Mesendoderm (in vitro differentiated cells): ENCODE data around the gene ZKSCAN4.

Experiments
- DNase-seq: peaks from one replicate; pipeline ENCODE4 v3.0.0; 2013
- H2AK5ac ChIP-seq: 2 replicates; pipeline ENCODE4 v1.6.1; 2013; ENCODE audit warnings: low read length, inconsistent platforms
- H2BK120ac ChIP-seq: 2 replicates; pipeline ENCODE4 v1.6.1; 2013; ENCODE audit warnings: low read depth, mild to moderate bottlenecking, low read length, moderate library complexity, mixed read lengths
- H2BK15ac ChIP-seq: replicated peaks from 2 replicates; pipeline ENCODE4 v1.6.1; 2013; ENCODE audit warnings: low read depth, mild to moderate bottlenecking, moderate library complexity
- H2BK5ac ChIP-seq: 2 replicates; pipeline ENCODE4 v1.6.1; 2013; ENCODE audit warnings: low read length, inconsistent platforms
- H3K18ac ChIP-seq: 2 replicates; pipeline ENCODE4 v1.6.1; 2013; ENCODE audit warnings: mild to moderate bottlenecking, low read length, mixed read lengths
- H3K23ac ChIP-seq: one replicate; pipeline ENCODE4 v1.6.1; 2013; ENCODE audit warnings: low read length
- H3K27ac ChIP-seq: 2 replicates; pipeline ENCODE4 v1.5.1; 2013; ENCODE audit warnings: low read depth, mild to moderate bottlenecking, inconsistent platforms, low read length, moderate library complexity
- H3K27me3 ChIP-seq: 2 replicates; pipeline ENCODE4 v1.6.1; 2013; ENCODE audit warnings: low read length, control low read depth, mild to moderate bottlenecking, inconsistent platforms; ENCODE audit not compliant: insufficient read depth, poor library complexity
- H3K36me3 ChIP-seq: 2 replicates; pipeline ENCODE4 v1.6.1; 2013; ENCODE audit warnings: low read length, inconsistent platforms; ENCODE audit not compliant: control insufficient read depth, insufficient read depth
- H3K4ac ChIP-seq: one replicate; pipeline ENCODE4 v1.6.1; 2013; ENCODE audit warnings: low read depth, mild to moderate bottlenecking, low read length, moderate library complexity
- H3K4me1 ChIP-seq: 2 replicates; pipeline ENCODE4 v1.6.1; 2013; ENCODE audit warnings: low read depth, low read length, inconsistent platforms; ENCODE audit not compliant: control insufficient read depth
- H3K4me2 ChIP-seq: 2 replicates; pipeline ENCODE4 v1.6.1; 2013; ENCODE audit warnings: low read length
- H3K4me3 ChIP-seq: 2 replicates; pipeline ENCODE4 v1.5.1; 2013; ENCODE audit warnings: mild to moderate bottlenecking, low read length
- H3K56ac ChIP-seq: one replicate; pipeline ENCODE4 v1.6.1; 2013; ENCODE audit warnings: low read length
- H3K79me1 ChIP-seq: 2 replicates; pipeline ENCODE4 v1.6.1; 2013; ENCODE audit warnings: low read length, inconsistent platforms
- H3K79me2 ChIP-seq: 2 replicates; pipeline ENCODE4 v1.6.1; 2013; ENCODE audit warnings: mild to moderate bottlenecking, low read length; ENCODE audit not compliant: control insufficient read depth, insufficient read depth
- H3K9ac ChIP-seq: 2 replicates; pipeline ENCODE4 v1.6.1; 2013; ENCODE audit warnings: low read length, inconsistent platforms
- H4K5ac ChIP-seq: one replicate; pipeline ENCODE4 v1.6.1; 2013; ENCODE audit warnings: low read length
- H4K8ac ChIP-seq: one replicate; pipeline ENCODE4 v1.6.1; 2013; ENCODE audit warnings: low read depth, mild to moderate bottlenecking, control low read depth, low read length, moderate library complexity
- WGBS: extraction: QIAGEN DNeasy Blood & Tissue Kit; methylation state at CpG from one replicate; pipeline ENCODE4 v1.1.7; 2013; ENCODE audit warnings: low lambda C conversion rate, missing lambda C conversion rate; ENCODE audit not compliant: insufficient coverage; ENCODE audit errors: extremely low coverage; 5-methylcytosine and 5-hydroxymethylcytosine counted together

The ZKSCAN4 gene

DNA sequence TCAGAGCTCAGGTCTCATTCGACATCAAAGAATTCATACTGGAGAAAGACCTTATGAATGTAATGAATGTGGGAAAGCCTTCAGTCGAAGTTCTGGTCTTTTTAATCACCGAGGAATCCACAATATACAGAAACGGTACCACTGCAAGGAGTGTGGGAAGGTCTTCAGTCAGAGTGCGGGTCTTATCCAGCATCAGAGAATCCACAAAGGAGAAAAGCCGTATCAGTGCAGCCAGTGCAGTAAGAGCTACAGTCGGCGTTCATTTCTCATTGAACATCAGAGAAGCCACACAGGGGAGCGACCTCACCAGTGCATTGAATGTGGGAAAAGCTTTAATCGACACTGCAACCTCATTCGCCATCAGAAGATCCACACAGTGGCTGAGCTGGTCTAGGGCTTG lies 19.3 kb downstream of the ZKSCAN4 start:
- no peaks in the 10 kb centered on the region for H3K27me3 ChIP-seq
- no peak overlapping the region for H3K27ac ChIP-seq
- no peak overlapping the region for H2BK15ac ChIP-seq
- H4K8ac ChIP-seq = no peak overlapping the region
- no peak overlapping the region for H3K4me2 ChIP-seq
- H3K18ac ChIP-seq = no peak overlapping the region
- no peak overlapping the region for H2AK5ac ChIP-seq
- no peak overlapping the region for H3K4me3 ChIP-seq
- H2BK5ac ChIP-seq = no peak overlapping the region
- no peak overlapping the region for H3K56ac ChIP-seq
- H3K79me2 ChIP-seq = no peaks in the 10 kb centered on the region
- H4K5ac ChIP-seq = no peak overlapping the region
- no peak overlapping the region for H3K4ac ChIP-seq
- peaks cover 19% of the 10 kb centered on the region for H3K36me3 ChIP-seq
- DNase-seq = no peak
- no peaks in the 10 kb centered on the region for H3K4me1 ChIP-seq
- no peak overlapping the region for H3K9ac ChIP-seq
- no peak overlapping the region for H2BK120ac ChIP-seq
- H3K23ac ChIP-seq = no peak overlapping the region
- H3K79me1 ChIP-seq = no peaks in the 10 kb centered on the region
- WGBS = no CpG with 5 or more reads among the region's 11 CpGs

DNA sequence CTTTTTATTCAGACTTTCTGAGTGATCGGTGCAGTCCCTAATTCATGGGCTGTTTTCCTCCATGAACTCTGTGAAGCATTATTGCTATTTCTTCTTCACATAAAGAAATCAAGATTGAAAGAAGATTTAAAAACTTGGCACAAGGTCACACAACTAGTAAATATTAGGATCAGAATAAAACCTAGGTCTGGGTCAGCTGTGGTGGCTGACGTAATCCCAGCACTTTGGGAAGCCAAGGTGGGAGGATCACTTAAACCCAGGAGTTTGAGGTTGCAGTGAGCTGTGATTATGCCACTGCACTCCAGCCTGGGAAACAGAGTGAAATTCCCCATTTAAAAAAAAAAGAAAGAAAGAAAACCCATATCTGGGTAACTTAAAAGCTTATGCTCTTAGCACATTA lies 25.6 kb downstream of the ZKSCAN4 start:
- no peak overlapping the region for H3K4me2 ChIP-seq
- H3K4me3 ChIP-seq = no peak overlapping the region
- no peak overlapping the region for H4K8ac ChIP-seq
- H3K4me1 ChIP-seq = no peaks in the 10 kb centered on the region
- no peak overlapping the region for H4K5ac ChIP-seq
- H3K79me2 ChIP-seq = peaks cover 7% of the 10 kb centered on the region
- no peak overlapping the region for H3K18ac ChIP-seq
- no peak overlapping the region for H3K56ac ChIP-seq
- WGBS = no CpG with 5 or more reads among the region's 2 CpGs
- no peak overlapping the region for H3K23ac ChIP-seq
- H3K27me3 ChIP-seq = peaks cover 7% of the 10 kb centered on the region
- H2BK120ac ChIP-seq = no peak overlapping the region
- H2BK15ac ChIP-seq = no peak overlapping the region
- no peak for DNase-seq
- H3K36me3 ChIP-seq = peaks cover 13% of the 10 kb centered on the region
- H2AK5ac ChIP-seq = no peak overlapping the region
- H2BK5ac ChIP-seq = no peak overlapping the region
- no peak overlapping the region for H3K27ac ChIP-seq
- H3K9ac ChIP-seq = peak overlapping the region; percentile 24
- peaks cover 9% of the 10 kb centered on the region for H3K79me1 ChIP-seq
- H3K4ac ChIP-seq = no peak overlapping the region

DNA sequence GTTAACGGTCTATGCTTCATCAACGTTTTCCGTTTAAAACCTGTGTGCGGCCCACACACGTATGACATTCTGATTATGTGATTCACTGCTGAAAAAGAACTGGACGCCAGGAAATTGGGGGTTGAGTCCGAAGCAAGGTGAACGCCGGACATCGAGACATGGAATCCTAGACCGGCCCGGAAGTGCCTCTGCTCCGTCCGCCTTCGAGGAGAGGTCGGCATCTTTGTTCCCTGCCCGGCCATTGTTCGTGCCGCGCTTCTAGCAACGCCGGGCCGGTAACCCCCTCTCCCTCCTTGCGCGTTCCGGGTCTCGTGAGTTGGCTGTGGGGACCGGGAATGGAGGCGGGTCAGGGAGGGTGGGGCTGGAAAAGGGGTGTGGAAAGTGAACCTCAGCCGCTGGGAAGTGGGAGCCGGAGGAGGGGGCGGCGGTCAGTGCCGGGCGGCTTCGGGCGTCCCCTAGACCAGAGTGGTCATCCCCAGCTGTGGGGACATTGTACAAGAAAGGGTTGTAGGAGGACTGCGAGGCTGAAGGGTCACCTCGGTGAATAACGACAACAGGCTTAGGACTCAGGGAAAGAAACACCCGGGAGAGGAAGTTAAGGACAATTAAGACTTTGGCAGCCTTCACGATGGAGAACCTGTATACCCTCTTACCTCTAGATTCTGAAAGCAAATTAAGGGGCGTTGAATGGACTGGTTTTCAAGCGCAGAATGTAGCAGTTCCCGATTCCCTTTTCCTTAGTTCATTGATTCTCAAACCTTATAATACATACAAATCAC lies 26.8 kb downstream of the ZKSCAN4 start, which contains the start of gene ZSCAN9:
Gene ZSCAN9 (plus strand): TSS at position 220 of the 779 bp plus-strand sequence. CDS start 1,810 bp downstream, outside the sequence.
- peak within 1 kb of the TSS; percentile 94 for H3K4me3 ChIP-seq
- no peak within 1 kb of the TSS for H2BK120ac ChIP-seq
- H3K4ac ChIP-seq = peak within 1 kb of the TSS; percentile 89
- no peak within 1 kb of the TSS for H2BK15ac ChIP-seq
- peak within 1 kb of the TSS; percentile 86 for H4K8ac ChIP-seq
- no peak within 1 kb of the TSS for H2AK5ac ChIP-seq
- H3K56ac ChIP-seq = peak within 1 kb of the TSS; percentile 98
- no CpG with 5 or more reads among the region's 45 CpGs for WGBS
- H3K4me1 ChIP-seq = no peaks in the 10 kb centered on the region
- peak within 1 kb of the TSS; percentile 86 for H3K18ac ChIP-seq
- peak within 1 kb of the TSS; percentile 82 for H3K4me2 ChIP-seq
- peak within 1 kb of the TSS; percentile 92 for H3K9ac ChIP-seq
- peak within 1 kb of the TSS; percentile 56 for H4K5ac ChIP-seq
- H3K36me3 ChIP-seq = peaks cover 9% of the 10 kb centered on the region
- H3K79me1 ChIP-seq = peaks cover 9% of the 10 kb centered on the region
- peaks cover 7% of the 10 kb centered on the region for H3K27me3 ChIP-seq
- H3K27ac ChIP-seq = peak within 1 kb of the TSS; percentile 56
- peak; percentile 92 for DNase-seq
- H3K23ac ChIP-seq = no peak within 1 kb of the TSS
- peaks cover 7% of the 10 kb centered on the region for H3K79me2 ChIP-seq
- H2BK5ac ChIP-seq = peak within 1 kb of the TSS; percentile 23

DNA sequence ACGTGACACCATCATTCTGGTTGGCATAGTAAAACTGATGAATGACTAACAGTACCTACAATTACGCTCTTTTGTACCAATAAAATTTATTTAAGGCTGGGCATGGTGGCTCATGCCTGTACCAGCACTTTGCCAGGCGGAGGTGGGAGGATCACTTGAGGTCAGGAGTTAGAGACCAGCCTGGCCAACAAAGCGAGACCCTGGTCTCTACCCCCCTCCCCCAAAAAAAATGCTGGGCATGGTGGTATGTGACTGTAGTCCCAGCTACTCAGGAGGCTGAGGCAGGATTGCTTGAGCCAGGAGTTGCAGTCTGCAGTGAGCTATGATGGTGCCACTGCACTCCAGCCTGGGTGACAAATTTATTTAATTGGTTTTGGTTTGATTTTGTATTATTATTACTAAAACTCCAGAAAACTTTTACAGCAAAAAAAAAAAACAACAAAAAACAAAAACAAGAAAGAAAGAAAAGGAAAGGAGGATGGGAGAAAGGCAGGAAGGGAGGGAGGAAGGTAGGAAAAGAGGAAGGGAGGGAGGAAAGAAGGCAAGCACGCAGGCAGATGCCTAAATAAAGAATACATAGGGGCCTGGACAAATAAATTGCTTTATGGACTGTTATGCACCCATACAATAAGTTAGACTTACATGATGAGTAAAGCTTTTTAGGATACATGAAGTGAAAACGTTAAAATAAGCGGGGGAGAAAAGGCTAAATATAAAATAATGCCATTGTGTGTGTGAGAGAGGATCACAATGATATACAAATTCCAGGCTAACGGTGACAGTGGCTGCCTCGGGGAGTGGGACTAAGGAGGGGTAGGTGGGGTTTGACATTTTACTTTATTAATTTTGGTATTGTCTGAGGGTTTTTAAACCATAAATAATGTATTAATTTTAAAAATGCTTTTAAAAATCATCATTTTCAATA lies 27.7 kb downstream of the ZKSCAN4 start:
- H3K4me3 ChIP-seq = no peak overlapping the region
- H4K5ac ChIP-seq = no peak overlapping the region
- H3K4me2 ChIP-seq = peak overlapping the region; percentile 56
- no peak overlapping the region for H2BK5ac ChIP-seq
- H3K18ac ChIP-seq = no peak overlapping the region
- no CpG with 5 or more reads among the region's 9 CpGs for WGBS
- no peak overlapping the region for H2BK120ac ChIP-seq
- H3K9ac ChIP-seq = peak overlapping the region; percentile 92
- no peaks in the 10 kb centered on the region for H3K4me1 ChIP-seq
- no peak overlapping the region for H3K4ac ChIP-seq
- H3K56ac ChIP-seq = peak overlapping the region; percentile 98
- H2BK15ac ChIP-seq = no peak overlapping the region
- H3K79me1 ChIP-seq = peaks cover 9% of the 10 kb centered on the region
- no peak overlapping the region for H2AK5ac ChIP-seq
- H3K27ac ChIP-seq = no peak overlapping the region
- H4K8ac ChIP-seq = peak overlapping the region; percentile 86
- no peak for DNase-seq
- H3K36me3 ChIP-seq = peaks cover 8% of the 10 kb centered on the region
- peaks cover 7% of the 10 kb centered on the region for H3K27me3 ChIP-seq
- no peak overlapping the region for H3K23ac ChIP-seq
- H3K79me2 ChIP-seq = peaks cover 7% of the 10 kb centered on the region

DNA sequence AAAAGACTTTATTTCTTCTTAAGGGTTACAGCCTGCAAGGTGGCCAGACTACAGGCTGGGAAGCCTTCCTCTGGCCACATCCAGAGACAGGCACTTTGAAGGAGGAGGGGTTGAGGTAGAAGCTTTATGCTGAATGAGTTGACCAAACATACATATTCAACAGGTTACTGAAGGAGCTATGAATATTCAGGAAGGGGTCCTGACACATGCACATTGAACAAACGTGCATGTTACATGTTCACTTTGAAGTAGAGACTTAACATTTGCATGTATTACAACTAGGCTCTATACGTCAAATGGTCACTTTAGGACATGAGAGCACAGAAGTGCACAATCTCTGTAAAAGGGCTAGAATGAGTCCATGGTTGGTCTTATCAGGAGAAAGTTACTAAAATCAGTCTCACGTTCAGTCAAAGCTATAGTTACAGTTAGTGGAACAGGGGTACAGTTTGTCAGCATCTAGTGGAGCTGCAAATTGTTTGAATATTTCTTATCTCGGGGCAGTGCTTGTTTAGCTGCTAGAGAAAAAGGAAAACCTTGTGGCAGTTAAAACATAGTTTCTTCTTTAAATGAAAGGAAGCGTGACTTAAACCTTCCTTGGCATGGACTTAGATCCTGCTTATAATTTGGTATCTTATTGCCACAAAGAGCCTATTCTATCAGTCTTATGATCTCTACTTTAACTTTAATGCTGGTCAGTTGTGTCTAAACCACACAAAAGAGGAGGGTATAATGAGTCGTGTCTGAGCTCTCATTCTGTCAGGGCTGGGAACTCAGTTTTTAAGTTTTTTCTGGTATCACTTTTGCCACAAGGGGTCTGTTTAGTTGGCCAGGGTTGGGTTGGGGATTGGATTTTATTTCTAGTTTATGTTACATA lies 31.6 kb downstream of the ZKSCAN4 start:
- Histone ChIP-seq H2BK5ac (no peak overlapping the region), H4K8ac (no peak overlapping the region), H3K36me3 (no peaks in the 10 kb centered on the region), H3K9ac (no peak overlapping the region), H3K4me1 (no peaks in the 10 kb centered on the region), H3K4ac (no peak overlapping the region), H4K5ac (no peak overlapping the region), H3K27me3 (peaks cover 7% of the 10 kb centered on the region), H2BK120ac (no peak overlapping the region), H3K18ac (no peak overlapping the region), H3K4me3 (no peak overlapping the region), H3K56ac (no peak overlapping the region), H2BK15ac (no peak overlapping the region), H3K79me2 (peaks cover 2% of the 10 kb centered on the region), H3K4me2 (no peak overlapping the region), H3K79me1 (peaks cover 1% of the 10 kb centered on the region), H3K23ac (no peak overlapping the region), H3K27ac (no peak overlapping the region), H2AK5ac (no peak overlapping the region)
- no peak for DNase-seq
- no CpG with 5 or more reads among the region's 6 CpGs for WGBS
